ENCODE results near the gene FANCE. TPM values are rescaled to one million over a fixed set of nuclear protein-coding genes. Genes with fewer than 3 reads are reported as not detected.

Gene FANCE
- total and polyA plus RNA-seq, 2 donors (not counting 1 experiment from before 2014, with no cell fraction given): 9.2 to 12.8 TPM

DNA sequence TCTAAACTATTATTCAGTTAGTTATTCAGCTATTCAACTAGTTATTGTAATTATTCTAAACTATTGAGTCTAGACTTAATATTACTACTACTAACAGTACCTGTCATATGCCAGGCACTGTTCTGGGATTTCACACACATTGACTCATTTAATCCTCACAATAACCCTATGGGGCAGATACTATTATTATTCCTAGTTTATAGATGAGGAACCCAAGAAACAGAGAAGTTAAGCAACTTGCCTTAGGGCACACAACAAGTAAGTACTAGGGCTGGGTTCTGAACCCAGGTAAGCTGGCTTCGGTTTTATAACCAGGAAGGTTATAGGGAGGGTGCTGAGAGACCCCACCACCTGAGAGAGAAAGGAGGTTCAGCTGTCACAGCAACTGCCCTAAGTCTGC is 36.9 kb downstream of the FANCE start:
- intact Hi-C loops (cut with micrococcal nuclease): no loop called here
- ChIA-PET POLR2A (no interaction called here), CTCF (no interaction called here)
- no peaks in the 10 kb centered on the region for H3K9me3 Mint-ChIP-seq (ENCODE audit: insufficient read depth)
- H3K27me3 ChIP-seq (replicated peaks in 1 of 4; ENCODE audit: control extremely low read depth in 1 of 4, control insufficient read depth in 3 of 4, insufficient read depth in 4 of 4, low read length in 3 of 4): no peaks in the 10 kb centered on the region
- H3K9me3 ChIP-seq (ENCODE audit: control extremely low read depth in 1 of 3, control insufficient read depth in 2 of 3, insufficient read depth in 1 of 3, low read length in 2 of 3): no peaks in the 10 kb centered on the region
- 100% methylated on average over 1 of the region's 1 CpG for WGBS (ENCODE audit: insufficient coverage)
- H3K27me3 Mint-ChIP-seq: peaks cover 17% of the 10 kb centered on the region
- H3K9ac ChIP-seq (ENCODE audit: low read length): no peak overlapping the region
- no peak overlapping the region for H3K4me3 Mint-ChIP-seq
- H3K4me3 ChIP-seq (ENCODE audit: control extremely low read depth in 1 of 5, extremely low read depth in 1 of 5, insufficient read depth in 1 of 5, low read depth in 2 of 5, low read length in 4 of 5): no peak overlapping the region
- no peaks in the 10 kb centered on the region for H3K79me2 ChIP-seq (ENCODE audit: control insufficient read depth, insufficient read depth, low read length)
- H2AFZ ChIP-seq (ENCODE audit: insufficient read depth, low read depth, low read length, poor library complexity, severe bottlenecking): no peak overlapping the region
- no peak overlapping the region for H3K4me2 ChIP-seq (replicated peaks; ENCODE audit: low read depth, low read length, poor library complexity, severe bottlenecking)
- H3K27ac ChIP-seq (ENCODE audit: low read length in 2 of 2): no peak overlapping the region
- TF ChIP-seq, protein P1, sequence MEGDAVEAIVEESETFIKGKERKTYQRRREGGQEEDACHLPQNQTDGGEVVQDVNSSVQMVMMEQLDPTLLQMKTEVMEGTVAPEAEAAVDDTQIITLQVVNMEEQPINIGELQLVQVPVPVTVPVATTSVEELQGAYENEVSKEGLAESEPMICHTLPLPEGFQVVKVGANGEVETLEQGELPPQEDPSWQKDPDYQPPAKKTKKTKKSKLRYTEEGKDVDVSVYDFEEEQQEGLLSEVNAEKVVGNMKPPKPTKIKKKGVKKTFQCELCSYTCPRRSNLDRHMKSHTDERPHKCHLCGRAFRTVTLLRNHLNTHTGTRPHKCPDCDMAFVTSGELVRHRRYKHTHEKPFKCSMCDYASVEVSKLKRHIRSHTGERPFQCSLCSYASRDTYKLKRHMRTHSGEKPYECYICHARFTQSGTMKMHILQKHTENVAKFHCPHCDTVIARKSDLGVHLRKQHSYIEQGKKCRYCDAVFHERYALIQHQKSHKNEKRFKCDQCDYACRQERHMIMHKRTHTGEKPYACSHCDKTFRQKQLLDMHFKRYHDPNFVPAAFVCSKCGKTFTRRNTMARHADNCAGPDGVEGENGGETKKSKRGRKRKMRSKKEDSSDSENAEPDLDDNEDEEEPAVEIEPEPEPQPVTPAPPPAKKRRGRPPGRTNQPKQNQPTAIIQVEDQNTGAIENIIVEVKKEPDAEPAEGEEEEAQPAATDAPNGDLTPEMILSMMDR (IDR thresholded peaks at IDR 0.05): no peak
- no peak for TF ChIP-seq EZH2 (IDR thresholded peaks at IDR 0.05; ENCODE audit: borderline replicate concordance, insufficient read depth, low read depth, low read length, poor library complexity, severe bottlenecking)
- no peak overlapping the region for H3K27ac Mint-ChIP-seq
- no peaks in the 10 kb centered on the region for H3K36me3 ChIP-seq (replicated peaks in 1 of 2; ENCODE audit: control extremely low read depth in 1 of 2, control insufficient read depth in 1 of 2, extremely low read depth in 1 of 2, insufficient read depth in 2 of 2, low read length in 1 of 2)
- H3K4me1 ChIP-seq (ENCODE audit: control insufficient read depth in 2 of 2, insufficient read depth in 2 of 2, low read length in 2 of 2): peaks cover 0 to 1% of the 10 kb centered on the region in 2 donors
- ATAC-seq (ENCODE audit: low read depth) (no peak), DNase-seq (no peak)
- peaks cover 3% of the 10 kb centered on the region for H3K4me1 Mint-ChIP-seq
- no peaks in the 10 kb centered on the region for H4K20me1 ChIP-seq (ENCODE audit: control insufficient read depth, insufficient read depth, low read length, poor library complexity, severe bottlenecking)

DNA sequence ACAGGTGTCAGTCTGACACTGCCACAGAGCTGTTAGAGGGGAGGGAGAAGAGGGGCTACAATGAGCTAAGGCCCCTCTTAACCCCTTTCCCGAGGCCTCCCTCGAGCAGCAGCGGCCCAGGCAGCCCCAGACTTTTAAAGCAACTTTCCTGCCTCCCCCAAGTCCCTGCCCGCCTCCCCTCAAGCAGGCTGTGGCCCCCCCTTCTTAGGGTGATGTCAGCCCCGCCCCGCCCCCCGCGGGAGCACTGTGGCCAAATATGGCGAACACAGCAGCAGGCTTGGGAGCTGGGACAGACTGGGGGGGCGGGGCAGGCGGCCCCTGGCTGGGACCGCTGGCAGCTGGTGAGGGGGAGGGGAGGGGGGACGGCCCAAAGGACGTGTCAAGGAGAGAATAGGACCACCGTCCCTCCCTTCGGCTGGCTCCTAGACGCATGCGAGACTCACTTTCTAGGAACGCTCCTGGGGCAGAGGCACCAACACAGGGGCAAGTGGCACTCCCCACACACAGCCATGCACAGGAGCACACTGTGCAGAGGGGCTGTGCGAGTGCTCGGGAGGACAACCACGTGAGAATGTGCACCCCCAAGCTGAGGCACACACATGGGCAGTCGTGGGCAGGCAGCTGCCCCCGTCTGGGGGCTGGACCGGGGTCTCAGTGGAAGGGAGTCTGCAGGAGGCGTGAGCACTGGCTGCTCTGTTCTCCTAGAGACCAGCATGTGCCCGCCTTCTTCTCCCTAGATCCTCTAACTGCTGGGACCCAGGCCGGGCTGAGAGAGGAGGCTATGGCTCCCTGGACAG is 38.1 kb downstream of the FANCE start:
- peak overlapping the region; percentile 50 for H3K27ac Mint-ChIP-seq
- no peak overlapping the region for H3K4me3 Mint-ChIP-seq
- TF ChIP-seq EZH2 (IDR thresholded peaks at IDR 0.05; ENCODE audit: borderline replicate concordance, insufficient read depth, low read depth, low read length, poor library complexity, severe bottlenecking): no peak
- TF ChIP-seq, protein P1 (IDR thresholded peaks at IDR 0.05): no peak
- H3K9me3 ChIP-seq (ENCODE audit: control extremely low read depth in 1 of 3, control insufficient read depth in 2 of 3, insufficient read depth in 1 of 3, low read length in 2 of 3): no peaks in the 10 kb centered on the region
- H3K9me3 Mint-ChIP-seq (ENCODE audit: insufficient read depth): no peaks in the 10 kb centered on the region
- H3K4me3 ChIP-seq (ENCODE audit: control extremely low read depth in 1 of 5, extremely low read depth in 1 of 5, insufficient read depth in 1 of 5, low read depth in 2 of 5, low read length in 4 of 5): no peak overlapping the region
- 73% methylated on average over 22 of the region's 28 CpGs for WGBS (ENCODE audit: insufficient coverage)
- no peak for ATAC-seq (ENCODE audit: low read depth)
- H3K9ac ChIP-seq (ENCODE audit: low read length): no peak overlapping the region
- intact Hi-C loops (cut with micrococcal nuclease): no loop called here
- H3K36me3 ChIP-seq (replicated peaks in 1 of 2; ENCODE audit: control extremely low read depth in 1 of 2, control insufficient read depth in 1 of 2, extremely low read depth in 1 of 2, insufficient read depth in 2 of 2, low read length in 1 of 2): no peaks in the 10 kb centered on the region
- no peak overlapping the region for H2AFZ ChIP-seq (ENCODE audit: insufficient read depth, low read depth, low read length, poor library complexity, severe bottlenecking)
- peaks cover 5 to 7% of the 10 kb centered on the region in 2 donors for H3K4me1 ChIP-seq (ENCODE audit: control insufficient read depth in 2 of 2, insufficient read depth in 2 of 2, low read length in 2 of 2)
- peaks cover 0 to 2% (median 0%) of the 10 kb centered on the region in 4 experiments for H3K27me3 ChIP-seq (replicated peaks in 1 of 4; ENCODE audit: control extremely low read depth in 1 of 4, control insufficient read depth in 3 of 4, insufficient read depth in 4 of 4, low read length in 3 of 4)
- H3K4me2 ChIP-seq (replicated peaks; ENCODE audit: low read depth, low read length, poor library complexity, severe bottlenecking): no peak overlapping the region
- POLR2A ChIA-PET: no interaction called here
- H4K20me1 ChIP-seq (ENCODE audit: control insufficient read depth, insufficient read depth, low read length, poor library complexity, severe bottlenecking): no peaks in the 10 kb centered on the region
- peaks cover 8% of the 10 kb centered on the region for H3K4me1 Mint-ChIP-seq
- no peak for DNase-seq
- CTCF ChIA-PET: no interaction called here
- no peaks in the 10 kb centered on the region for H3K79me2 ChIP-seq (ENCODE audit: control insufficient read depth, insufficient read depth, low read length)
- peaks cover 18% of the 10 kb centered on the region for H3K27me3 Mint-ChIP-seq
- H3K27ac ChIP-seq (ENCODE audit: low read length in 2 of 2): no peak overlapping the region

All from B cell (primary cell).